Measurements from ENCODE around the gene UBP1. TPM values are rescaled to one million over a fixed set of nuclear protein-coding genes. Genes with fewer than 3 reads are reported as not detected.

UBP1 gene
- total RNA-seq, 1 donor from 2014 or later: 59.8 TPM

Other genes with a start within 250 kb of the UBP1 start
- gene SUSD5, start 221.6 kb downstream of the UBP1 start, total RNA-seq: 0.59 and 3.8 TPM in 2 replicates
- gene FBXL2, start 163.0 kb downstream of the UBP1 start, total RNA-seq: 14.5 and 15.2 TPM in 2 replicates